ENCODE results near the gene DGKI. TPM values are rescaled to one million over a fixed set of nuclear protein-coding genes. Genes with fewer than 3 reads are reported as not detected.

Gene DGKI
- total and polyA plus RNA-seq, 2 of the 13 experiments (the other 11 are each of a cell fraction or from before 2014, with no cell fraction given) = 0.09 to 0.17 TPM

DNA sequence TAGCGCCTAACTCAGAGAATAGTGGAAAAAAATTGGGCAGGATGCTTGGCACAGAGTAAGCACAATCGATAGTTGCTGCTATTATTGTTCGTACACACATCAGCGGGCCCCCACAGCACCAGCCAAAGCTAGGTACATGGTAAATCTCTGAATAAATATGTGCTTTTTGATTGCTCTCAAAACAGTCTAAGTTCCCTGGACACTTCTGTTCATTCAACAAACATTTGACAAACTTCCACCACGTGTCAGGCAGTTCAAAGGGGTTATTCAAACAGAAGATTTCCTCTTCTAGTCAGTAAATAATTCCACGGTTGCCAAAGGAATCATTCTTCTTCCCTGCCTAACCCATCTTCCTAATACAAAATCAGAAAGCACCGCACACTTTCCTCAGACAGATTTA lies 150.8 kb downstream of the DGKI start (continued):
- TF ChIP-seq, protein P1, sequence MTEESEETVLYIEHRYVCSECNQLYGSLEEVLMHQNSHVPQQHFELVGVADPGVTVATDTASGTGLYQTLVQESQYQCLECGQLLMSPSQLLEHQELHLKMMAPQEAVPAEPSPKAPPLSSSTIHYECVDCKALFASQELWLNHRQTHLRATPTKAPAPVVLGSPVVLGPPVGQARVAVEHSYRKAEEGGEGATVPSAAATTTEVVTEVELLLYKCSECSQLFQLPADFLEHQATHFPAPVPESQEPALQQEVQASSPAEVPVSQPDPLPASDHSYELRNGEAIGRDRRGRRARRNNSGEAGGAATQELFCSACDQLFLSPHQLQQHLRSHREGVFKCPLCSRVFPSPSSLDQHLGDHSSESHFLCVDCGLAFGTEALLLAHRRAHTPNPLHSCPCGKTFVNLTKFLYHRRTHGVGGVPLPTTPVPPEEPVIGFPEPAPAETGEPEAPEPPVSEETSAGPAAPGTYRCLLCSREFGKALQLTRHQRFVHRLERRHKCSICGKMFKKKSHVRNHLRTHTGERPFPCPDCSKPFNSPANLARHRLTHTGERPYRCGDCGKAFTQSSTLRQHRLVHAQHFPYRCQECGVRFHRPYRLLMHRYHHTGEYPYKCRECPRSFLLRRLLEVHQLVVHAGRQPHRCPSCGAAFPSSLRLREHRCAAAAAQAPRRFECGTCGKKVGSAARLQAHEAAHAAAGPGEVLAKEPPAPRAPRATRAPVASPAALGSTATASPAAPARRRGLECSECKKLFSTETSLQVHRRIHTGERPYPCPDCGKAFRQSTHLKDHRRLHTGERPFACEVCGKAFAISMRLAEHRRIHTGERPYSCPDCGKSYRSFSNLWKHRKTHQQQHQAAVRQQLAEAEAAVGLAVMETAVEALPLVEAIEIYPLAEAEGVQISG (CRISPR knock-in tag; IDR thresholded peaks at IDR 0.05) = peak; percentile 18; the same call in 1 of the 2 replicates
- TF ChIP-seq, protein P2, sequence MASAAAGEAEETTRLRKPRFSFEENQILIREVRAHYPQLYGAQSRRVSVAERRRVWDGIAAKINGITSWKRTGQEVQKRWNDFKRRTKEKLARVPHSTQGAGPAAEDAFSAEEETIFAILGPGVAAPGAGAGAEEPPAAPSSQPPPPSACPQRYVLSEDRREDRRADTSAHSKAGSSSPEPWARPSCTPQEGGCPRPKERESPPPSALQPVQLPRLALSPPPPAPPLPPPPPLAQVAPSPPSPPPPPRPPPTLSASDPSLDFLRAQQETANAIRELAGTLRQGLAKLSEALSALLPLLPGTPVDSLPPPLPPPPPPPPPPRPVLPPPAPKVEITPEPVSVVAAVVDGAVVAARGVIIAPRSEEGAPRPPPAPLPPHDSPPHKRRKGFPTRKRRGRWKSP (CRISPR knock-in tag; IDR thresholded peaks at IDR 0.05) = peak; percentile 50; the same call in 1 of the 2 replicates
- no peak for TF ChIP-seq ZNF556 (CRISPR knock-in tag; IDR thresholded peaks at IDR 0.05; ENCODE audit: borderline replicate concordance)
- no peak for TF ChIP-seq SIX4 (CRISPR knock-in tag; IDR thresholded peaks at IDR 0.05)
- peak; percentile 76 for TF ChIP-seq GATAD2A (CRISPR knock-in tag; IDR thresholded peaks at IDR 0.05)
- TF ChIP-seq, protein P3, sequence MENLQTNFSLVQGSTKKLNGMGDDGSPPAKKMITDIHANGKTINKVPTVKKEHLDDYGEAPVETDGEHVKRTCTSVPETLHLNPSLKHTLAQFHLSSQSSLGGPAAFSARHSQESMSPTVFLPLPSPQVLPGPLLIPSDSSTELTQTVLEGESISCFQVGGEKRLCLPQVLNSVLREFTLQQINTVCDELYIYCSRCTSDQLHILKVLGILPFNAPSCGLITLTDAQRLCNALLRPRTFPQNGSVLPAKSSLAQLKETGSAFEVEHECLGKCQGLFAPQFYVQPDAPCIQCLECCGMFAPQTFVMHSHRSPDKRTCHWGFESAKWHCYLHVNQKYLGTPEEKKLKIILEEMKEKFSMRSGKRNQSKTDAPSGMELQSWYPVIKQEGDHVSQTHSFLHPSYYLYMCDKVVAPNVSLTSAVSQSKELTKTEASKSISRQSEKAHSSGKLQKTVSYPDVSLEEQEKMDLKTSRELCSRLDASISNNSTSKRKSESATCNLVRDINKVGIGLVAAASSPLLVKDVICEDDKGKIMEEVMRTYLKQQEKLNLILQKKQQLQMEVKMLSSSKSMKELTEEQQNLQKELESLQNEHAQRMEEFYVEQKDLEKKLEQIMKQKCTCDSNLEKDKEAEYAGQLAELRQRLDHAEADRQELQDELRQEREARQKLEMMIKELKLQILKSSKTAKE (CRISPR knock-in tag; IDR thresholded peaks at IDR 0.05; ENCODE audit: borderline replicate concordance) = 0 out of 2 replicates have a peak, but pooled peaks have one; percentile 37
- TF ChIP-seq FOXK1 (CRISPR knock-in tag; IDR thresholded peaks at IDR 0.05; ENCODE audit: borderline replicate concordance, low read depth) = peak; percentile 63; the same call in 1 of the 2 replicates
- TF ChIP-seq, protein P4, sequence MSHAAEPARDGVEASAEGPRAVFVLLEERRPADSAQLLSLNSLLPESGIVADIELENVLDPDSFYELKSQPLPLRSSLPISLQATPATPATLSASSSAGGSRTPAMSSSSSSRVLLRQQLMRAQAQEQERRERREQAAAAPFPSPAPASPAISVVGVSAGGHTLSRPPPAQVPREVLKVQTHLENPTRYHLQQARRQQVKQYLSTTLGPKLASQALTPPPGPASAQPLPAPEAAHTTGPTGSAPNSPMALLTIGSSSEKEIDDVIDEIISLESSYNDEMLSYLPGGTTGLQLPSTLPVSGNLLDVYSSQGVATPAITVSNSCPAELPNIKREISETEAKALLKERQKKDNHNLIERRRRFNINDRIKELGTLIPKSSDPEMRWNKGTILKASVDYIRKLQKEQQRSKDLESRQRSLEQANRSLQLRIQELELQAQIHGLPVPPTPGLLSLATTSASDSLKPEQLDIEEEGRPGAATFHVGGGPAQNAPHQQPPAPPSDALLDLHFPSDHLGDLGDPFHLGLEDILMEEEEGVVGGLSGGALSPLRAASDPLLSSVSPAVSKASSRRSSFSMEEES (CRISPR knock-in tag; IDR thresholded peaks at IDR 0.05) = peak; percentile 88
- TF ChIP-seq, protein P5, sequence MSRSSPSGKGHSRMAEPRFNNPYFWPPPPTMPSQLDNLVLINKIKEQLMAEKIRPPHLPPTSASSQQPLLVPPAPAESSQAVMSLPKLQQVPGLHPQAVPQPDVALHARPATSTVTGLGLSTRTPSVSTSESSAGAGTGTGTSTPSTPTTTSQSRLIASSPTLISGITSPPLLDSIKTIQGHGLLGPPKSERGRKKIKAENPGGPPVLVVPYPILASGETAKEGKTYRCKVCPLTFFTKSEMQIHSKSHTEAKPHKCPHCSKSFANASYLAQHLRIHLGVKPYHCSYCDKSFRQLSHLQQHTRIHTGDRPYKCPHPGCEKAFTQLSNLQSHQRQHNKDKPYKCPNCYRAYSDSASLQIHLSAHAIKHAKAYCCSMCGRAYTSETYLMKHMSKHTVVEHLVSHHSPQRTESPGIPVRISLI (CRISPR knock-in tag; IDR thresholded peaks at IDR 0.05; ENCODE audit: borderline replicate concordance) = peak; percentile 30; the same call in 1 of the 2 replicates
- TF ChIP-seq, protein P6, sequence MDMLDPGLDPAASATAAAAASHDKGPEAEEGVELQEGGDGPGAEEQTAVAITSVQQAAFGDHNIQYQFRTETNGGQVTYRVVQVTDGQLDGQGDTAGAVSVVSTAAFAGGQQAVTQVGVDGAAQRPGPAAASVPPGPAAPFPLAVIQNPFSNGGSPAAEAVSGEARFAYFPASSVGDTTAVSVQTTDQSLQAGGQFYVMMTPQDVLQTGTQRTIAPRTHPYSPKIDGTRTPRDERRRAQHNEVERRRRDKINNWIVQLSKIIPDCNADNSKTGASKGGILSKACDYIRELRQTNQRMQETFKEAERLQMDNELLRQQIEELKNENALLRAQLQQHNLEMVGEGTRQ (IDR thresholded peaks at IDR 0.05; ENCODE audit: low read depth, low read length) = peak; percentile 66
- TF ChIP-seq, protein P6 (CRISPR knock-in tag; IDR thresholded peaks at IDR 0.05; ENCODE audit: borderline replicate concordance) = peak; percentile 62; the same call in 1 of the 2 replicates
- TF ChIP-seq, protein P7, sequence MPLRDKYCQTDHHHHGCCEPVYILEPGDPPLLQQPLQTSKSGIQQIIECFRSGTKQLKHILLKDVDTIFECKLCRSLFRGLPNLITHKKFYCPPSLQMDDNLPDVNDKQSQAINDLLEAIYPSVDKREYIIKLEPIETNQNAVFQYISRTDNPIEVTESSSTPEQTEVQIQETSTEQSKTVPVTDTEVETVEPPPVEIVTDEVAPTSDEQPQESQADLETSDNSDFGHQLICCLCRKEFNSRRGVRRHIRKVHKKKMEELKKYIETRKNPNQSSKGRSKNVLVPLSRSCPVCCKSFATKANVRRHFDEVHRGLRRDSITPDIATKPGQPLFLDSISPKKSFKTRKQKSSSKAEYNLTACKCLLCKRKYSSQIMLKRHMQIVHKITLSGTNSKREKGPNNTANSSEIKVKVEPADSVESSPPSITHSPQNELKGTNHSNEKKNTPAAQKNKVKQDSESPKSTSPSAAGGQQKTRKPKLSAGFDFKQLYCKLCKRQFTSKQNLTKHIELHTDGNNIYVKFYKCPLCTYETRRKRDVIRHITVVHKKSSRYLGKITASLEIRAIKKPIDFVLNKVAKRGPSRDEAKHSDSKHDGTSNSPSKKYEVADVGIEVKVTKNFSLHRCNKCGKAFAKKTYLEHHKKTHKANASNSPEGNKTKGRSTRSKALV (CRISPR knock-in tag; IDR thresholded peaks at IDR 0.05) = peak; percentile 41; the same call in 1 of the 2 replicates
- peak; percentile 23; the same call in 1 of the 2 replicates for TF ChIP-seq ZNF878 (CRISPR knock-in tag; IDR thresholded peaks at IDR 0.05)
